KOPT-K1 (cell line): ENCODE data around the gene TCF20.

Experiments
- H3K27ac ChIP-seq: fragments of 200-600 bp; sonication (generic); 2 replicates; pipeline ENCODE4 v1.5.1; 2016; ENCODE audit warnings: antibody characterized with exemption, mild to moderate bottlenecking, low read depth, low read length; ENCODE audit not compliant: poor library complexity, severe bottlenecking
- H3K36me3 ChIP-seq: fragments of 200-600 bp; sonication (generic); 2 replicates; pipeline ENCODE4 v1.5.1; 2017; ENCODE audit warnings: antibody characterized with exemption, mild to moderate bottlenecking, low read length, moderate library complexity; ENCODE audit not compliant: insufficient read depth
- H3K9me3 ChIP-seq: fragments of 200-600 bp; sonication (generic); 2 replicates; pipeline ENCODE4 v1.5.1; 2017; ENCODE audit warnings: antibody characterized with exemption, low read length, mild to moderate bottlenecking; ENCODE audit not compliant: insufficient read depth, poor library complexity, severe bottlenecking

The TCF20 gene

GRCh38 chr22:42306010-42306409 lies 35.6 kb upstream of the TCF20 start:
- Histone ChIP-seq H3K9me3 (no peaks in the 10 kb centered on the region), H3K36me3 (no peaks in the 10 kb centered on the region), H3K27ac (no peak overlapping the region)

GRCh38 chr22:42304324-42304790 lies 33.9 kb upstream of the TCF20 start:
- Histone ChIP-seq H3K36me3 (no peaks in the 10 kb centered on the region), H3K9me3 (no peaks in the 10 kb centered on the region), H3K27ac (no peak overlapping the region)

GRCh38 chr22:42303396-42304323 lies 33.2 kb upstream of the TCF20 start:
- Histone ChIP-seq H3K36me3 (no peaks in the 10 kb centered on the region), H3K9me3 (no peaks in the 10 kb centered on the region), H3K27ac (no peak overlapping the region)

GRCh38 chr22:42301742-42302102 lies 31.3 kb upstream of the TCF20 start:
- Histone ChIP-seq H3K9me3 (no peaks in the 10 kb centered on the region), H3K36me3 (no peaks in the 10 kb centered on the region), H3K27ac (peak overlapping the region; percentile 75)

GRCh38 chr22:42301077-42301741 lies 30.8 kb upstream of the TCF20 start:
- no peaks in the 10 kb centered on the region for H3K9me3 ChIP-seq
- H3K27ac ChIP-seq: peak overlapping the region; percentile 75

GRCh38 chr22:42300259-42301076 lies 30.0 kb upstream of the TCF20 start:
- Histone ChIP-seq H3K27ac (peak overlapping the region; percentile 75), H3K36me3 (no peaks in the 10 kb centered on the region), H3K9me3 (no peaks in the 10 kb centered on the region)

More at GRCh38 chr22:42301077-42301741, 30.8 kb upstream of the TCF20 start:
- no peaks in the 10 kb centered on the region for H3K36me3 ChIP-seq

- Histone ChIP-seq H3K36me3 (no peaks in the 10 kb centered on the region), H3K9me3 (no peaks in the 10 kb centered on the region), H3K27ac (peak overlapping the region; percentile 75)
Observed at GRCh38 chr22:42299586-42300258, 29.3 kb upstream of the TCF20 start.

- Histone ChIP-seq H3K9me3 (no peaks in the 10 kb centered on the region), H3K36me3 (no peaks in the 10 kb centered on the region), H3K27ac (peak overlapping the region; percentile 75)
Observed at GRCh38 chr22:42298746-42299145, 28.3 kb upstream of the TCF20 start.

- Histone ChIP-seq H3K9me3 (no peaks in the 10 kb centered on the region), H3K27ac (peak overlapping the region; percentile 4), H3K36me3 (no peaks in the 10 kb centered on the region)
Observed at GRCh38 chr22:42297778-42298177, 27.3 kb upstream of the TCF20 start.

- H3K27ac ChIP-seq: peak overlapping the region; percentile 26
- H3K36me3 ChIP-seq: no peaks in the 10 kb centered on the region
- H3K9me3 ChIP-seq: no peaks in the 10 kb centered on the region
Observed at GRCh38 chr22:42296883-42297282, 26.4 kb upstream of the TCF20 start.

GRCh38 chr22:42296381-42296853 lies 26.0 kb upstream of the TCF20 start:
- no peaks in the 10 kb centered on the region for H3K36me3 ChIP-seq
- peak overlapping the region; percentile 26 for H3K27ac ChIP-seq
- no peaks in the 10 kb centered on the region for H3K9me3 ChIP-seq

- peak overlapping the region; percentile 20 for H3K27ac ChIP-seq
- no peaks in the 10 kb centered on the region for H3K9me3 ChIP-seq
- H3K36me3 ChIP-seq: no peaks in the 10 kb centered on the region
Observed at GRCh38 chr22:42294034-42294985, 23.9 kb upstream of the TCF20 start.

GRCh38 chr22:42292732-42293520 lies 22.5 kb upstream of the TCF20 start:
- H3K27ac ChIP-seq: peak overlapping the region; percentile 20

More at GRCh38 chr22:42292732-42293520, 22.5 kb upstream of the TCF20 start:
- Histone ChIP-seq H3K9me3 (no peaks in the 10 kb centered on the region), H3K36me3 (no peaks in the 10 kb centered on the region)
